HepG2 (cell line): ENCODE measurements around the gene CIAO2B. TPM values are rescaled to one million over a fixed set of nuclear protein-coding genes. Genes with fewer than 3 reads are reported as not detected.

ENCODE experiments used
- FOXK1 ChIP-seq: sonication (generic); formaldehyde crosslinking; IDR thresholded peaks from 2 replicates; pipeline ENCODE4 v1.4.0; 2020; ENCODE audit warnings: low read depth, missing genetic modification reagents, borderline replicate concordance
- FOXM1 ChIP-seq: sonication (generic); formaldehyde crosslinking; IDR thresholded peaks from 2 replicates; pipeline ENCODE4 v1.5.0; 2020; ENCODE audit warnings: missing genetic modification reagents
- HDAC1 ChIP-seq: sonication (generic); formaldehyde crosslinking; IDR thresholded peaks from 2 replicates; pipeline ENCODE4 v1.5.1; 2020; ENCODE audit warnings: mild to moderate bottlenecking, missing genetic modification reagents
- HINFP ChIP-seq: sonication (generic); formaldehyde crosslinking; IDR thresholded peaks from 2 replicates; pipeline ENCODE4 v1.4.0; 2020; ENCODE audit warnings: low read depth, mild to moderate bottlenecking, missing genetic modification reagents
- IRF1 ChIP-seq: sonication (generic); formaldehyde crosslinking; IDR thresholded peaks from 2 replicates; pipeline ENCODE4 v1.4.0; 2020; ENCODE audit warnings: low read depth, mild to moderate bottlenecking, missing genetic modification reagents
- ONECUT2 ChIP-seq: sonication (generic); formaldehyde crosslinking; IDR thresholded peaks from 2 replicates; pipeline ENCODE4 v1.4.0; 2020; ENCODE audit warnings: missing genetic modification reagents
- PHF5A ChIP-seq: IDR thresholded peaks from one replicate; pipeline ENCODE4 v1.6.1; 2018; ENCODE audit warnings: low read depth, missing genetic modification reagents; ENCODE audit not compliant: unreplicated experiment
- SP1 ChIP-seq, 2 experiments: fragments of 450-650 bp in 1 of 2; sonication (generic) in 1 of 2; formaldehyde crosslinking in 1 of 2; IDR thresholded peaks; 2 replicates each; pipeline versions ENCODE4 v1.4.0 to v1.6.1; 2016 to 2020; ENCODE audit warnings: missing genetic modification reagents in 1 of 2
- ZBTB44 ChIP-seq: sonication (generic); formaldehyde crosslinking; IDR thresholded peaks from 2 replicates; pipeline ENCODE4 v1.4.0; 2020; ENCODE audit warnings: missing genetic modification reagents
- ZBTB46 ChIP-seq: sonication (generic); formaldehyde crosslinking; IDR thresholded peaks from 2 replicates; pipeline ENCODE4 v1.4.0; 2020; ENCODE audit warnings: mild to moderate bottlenecking, missing genetic modification reagents, borderline replicate concordance
- ZBTB7A ChIP-seq: sonication (generic); formaldehyde crosslinking; IDR thresholded peaks from 2 replicates; pipeline ENCODE4 v1.8.0; 2022; ENCODE audit warnings: mild to moderate bottlenecking, missing genetic modification reagents
- ZC3H4 ChIP-seq: sonication (generic); formaldehyde crosslinking; IDR thresholded peaks from 2 replicates; pipeline ENCODE4 v1.4.0; 2020; ENCODE audit warnings: missing genetic modification reagents, borderline replicate concordance
- ZFYVE20 ChIP-seq: sonication (generic); formaldehyde crosslinking; IDR thresholded peaks from 2 replicates; pipeline ENCODE4 v1.8.0; 2023; ENCODE audit warnings: low read depth, mild to moderate bottlenecking, moderate library complexity, missing genetic modification reagents, borderline replicate concordance
- ZHX1 ChIP-seq: sonication (generic); formaldehyde crosslinking; IDR thresholded peaks from 2 replicates; pipeline ENCODE4 v1.8.1; 2022; ENCODE audit warnings: low read depth, mild to moderate bottlenecking, missing genetic modification reagents
- ZNF24 ChIP-seq: fragments of 450-650 bp; IDR thresholded peaks from 2 replicates; pipeline ENCODE4 v1.6.1; 2017; ENCODE audit warnings: antibody characterized with exemption, mild to moderate bottlenecking
- ZNF282 ChIP-seq: fragments of 450-650 bp; IDR thresholded peaks from 2 replicates; pipeline ENCODE4 v1.6.1; 2018; ENCODE audit not compliant: partially characterized antibody
- ZNF354B ChIP-seq: sonication (generic); formaldehyde crosslinking; IDR thresholded peaks from 2 replicates; pipeline ENCODE4 v1.8.0; 2022; ENCODE audit warnings: mild to moderate bottlenecking, missing genetic modification reagents
- ZNF430 ChIP-seq: sonication (generic); formaldehyde crosslinking; IDR thresholded peaks from 2 replicates; pipeline ENCODE4 v1.9.0; 2021; ENCODE audit warnings: mild to moderate bottlenecking, missing genetic modification reagents
- ZNF558 ChIP-seq: sonication (generic); formaldehyde crosslinking; IDR thresholded peaks from 2 replicates; pipeline ENCODE4 v1.9.0; 2022; ENCODE audit warnings: mild to moderate bottlenecking, missing genetic modification reagents, borderline replicate concordance
- ZNF589 ChIP-seq: sonication (generic); formaldehyde crosslinking; conservative IDR thresholded peaks from 2 replicates; pipeline ENCODE4 v1.8.0; 2022; ENCODE audit warnings: mild to moderate bottlenecking, moderate library complexity, missing genetic modification reagents
- ZNF792 ChIP-seq: IDR thresholded peaks from 2 replicates; pipeline ENCODE4 v1.6.1; 2016
- polyA plus RNA-seq, 8 experiments: library from polyadenylated mRNA; depleted of rRNA in 3 of 8; stranded (reverse) in 7 of 8; unstranded in 1 of 8; fragments of >200 nt; fragmentation: Illumina TruSeq in 4 of 8; extraction: Trizol in 4 of 8; gene quantifications; 2 replicates each; pipeline versions ENCODE4 v1.2.1 to v1.2.3, GENCODE V29; 2011 to 2016; ENCODE audit warnings: low read depth in 4 of 8, missing spikeins in 1 of 8, mixed read lengths in 1 of 8; ENCODE audit not compliant: insufficient read depth in 1 of 8
- total RNA-seq, 5 experiments: library from RNA; depleted of rRNA; stranded (reverse); fragments of >200 nt; fragmentation: Illumina TruSeq; extraction: Trizol; gene quantifications; 2 replicates each; pipeline ENCODE4 v1.2.3, GENCODE V29; 2016; ENCODE audit warnings: low read depth in 1 of 5

Gene CIAO2B
- total and polyA plus RNA-seq, 2 of the 13 experiments (the other 11 are each of a cell fraction or from before 2014, with no cell fraction given): 157 to 293 TPM

GRCh38 chr16:66935314-66936011 is 1.3 kb upstream of the CIAO2B start, which contains the start of gene CES2 (continued):
- no peak for TF ChIP-seq FOXM1 (CRISPR knock-in tag)
- TF ChIP-seq ZBTB44 (CRISPR knock-in tag): 0 out of 2 replicates have a peak, but pooled peaks have one; percentile 41
- TF ChIP-seq ZNF430 (CRISPR knock-in tag): peak; percentile 90
- peak; percentile 81; the same call in 1 of the 2 replicates for TF ChIP-seq ZHX1 (CRISPR knock-in tag)
- TF ChIP-seq ZC3H4: 0 out of 2 replicates have a peak, but pooled peaks have one; percentile 40
- TF ChIP-seq ZBTB7A: peak; percentile 61
- no peak for TF ChIP-seq ZNF282
- peak; percentile 97 for TF ChIP-seq ZNF589 (CRISPR knock-in tag)
- TF ChIP-seq ZNF24: no peak
- TF ChIP-seq IRF1: no peak
- 0 out of 2 replicates have a peak, but pooled peaks have one; percentile 69 for TF ChIP-seq ZFYVE20 (CRISPR knock-in tag)
- 0 out of 2 replicates have a peak, but pooled peaks have one; percentile 47 for TF ChIP-seq ZNF792 (CRISPR knock-in tag)
- TF ChIP-seq SP1 (IDR thresholded peaks at IDR 0.05): no peak
- TF ChIP-seq SP1 (CRISPR knock-in tag; IDR thresholded peaks at IDR 0.05): peak; percentile 65; the same call in 1 of the 2 replicates
- no peak for TF ChIP-seq FOXK1 (CRISPR knock-in tag)
- TF ChIP-seq PHF5A (CRISPR knock-in tag): peak; percentile 44
- no peak for TF ChIP-seq ZBTB46 (CRISPR knock-in tag)
- TF ChIP-seq ZNF354B (CRISPR knock-in tag): 0 out of 2 replicates have a peak, but pooled peaks have one; percentile 57
- no peak; the same call in 1 of the 2 replicates for TF ChIP-seq HINFP (CRISPR knock-in tag)
- TF ChIP-seq ONECUT2 (CRISPR knock-in tag): no peak
- peak; percentile 80; the same call in 1 of the 2 replicates for TF ChIP-seq ZNF558
- peak; percentile 96 for TF ChIP-seq HDAC1 (CRISPR knock-in tag)
